NCI-H1417 (cell line): ENCODE data around the gene VEZT.
"Not testable (repeated sequence)": the region's sequence is repeated elsewhere in the genome, so short reads cannot be mapped to it uniquely, and the experiment has no call there.

ENCODE experiments used
- DNase-seq, 3 experiments: peaks; one replicate each; lab custom pipeline; 2025; lab: John Stamatoyannopoulos, UW

Gene VEZT

DNA sequence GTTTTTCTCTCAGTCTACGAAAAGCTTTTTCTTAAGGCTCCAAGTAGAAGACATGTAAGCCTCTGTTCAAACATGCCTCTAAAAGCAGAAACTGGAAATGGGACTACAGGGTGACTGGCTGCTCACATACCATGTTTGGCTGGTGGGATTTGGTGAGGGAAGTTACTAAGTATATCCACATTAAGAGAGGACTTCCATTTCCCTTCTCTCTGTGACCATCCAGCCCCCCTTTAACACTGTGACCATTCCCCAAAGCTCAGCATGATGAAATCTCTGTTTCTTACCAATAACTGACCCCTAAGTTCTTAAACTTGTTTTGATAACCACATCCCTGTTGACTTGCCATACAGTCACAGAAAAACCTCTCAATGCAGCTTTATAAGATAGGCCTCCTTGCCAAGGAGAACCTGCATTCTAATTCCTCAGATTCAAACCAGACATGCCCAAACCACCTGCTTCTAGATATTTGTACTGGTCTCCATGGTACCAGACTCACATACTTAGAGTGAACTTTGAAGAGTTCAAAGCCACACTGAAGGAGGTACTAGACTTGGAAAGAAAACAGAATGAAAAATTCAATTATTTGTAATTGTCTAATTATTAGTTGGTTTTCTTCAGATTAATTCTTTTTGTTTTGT lies 102.2 kb downstream of the VEZT start:
- no peak for DNase-seq

DNA sequence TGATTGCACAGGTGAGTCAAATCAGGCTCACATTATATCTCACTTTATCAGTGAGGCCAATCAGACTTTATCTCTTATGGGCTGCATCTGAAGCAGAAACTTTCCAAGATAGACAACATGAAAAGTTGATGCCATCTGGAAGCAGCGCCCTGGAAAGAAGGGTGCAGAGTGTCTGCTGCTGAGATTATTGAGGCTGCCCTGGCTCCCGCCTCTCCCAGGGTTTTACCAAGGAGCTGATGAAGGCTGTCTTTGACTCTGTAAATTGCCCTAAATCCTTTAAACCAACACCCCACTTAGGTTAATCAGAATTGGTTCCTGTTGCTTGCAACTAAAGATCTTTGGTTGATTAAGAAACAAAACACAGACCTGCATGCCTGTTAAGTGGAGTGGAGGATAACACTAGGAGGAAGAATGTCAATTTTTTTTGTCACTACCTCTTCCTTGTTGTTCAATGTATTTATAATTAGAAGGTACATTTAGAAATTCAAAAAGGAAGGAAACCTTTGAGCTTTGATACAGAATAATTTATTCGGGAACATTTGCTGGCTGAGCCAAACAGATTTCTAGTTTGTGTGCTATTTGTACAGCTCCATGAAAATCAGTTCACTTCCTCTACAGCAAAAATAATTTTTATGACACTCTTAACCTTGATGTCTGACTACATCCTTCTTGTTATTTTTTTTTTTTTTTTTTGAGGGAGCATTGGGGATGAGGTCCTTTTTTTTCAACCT lies 104.1 kb downstream of the VEZT start:
- DNase-seq: no peak

DNA sequence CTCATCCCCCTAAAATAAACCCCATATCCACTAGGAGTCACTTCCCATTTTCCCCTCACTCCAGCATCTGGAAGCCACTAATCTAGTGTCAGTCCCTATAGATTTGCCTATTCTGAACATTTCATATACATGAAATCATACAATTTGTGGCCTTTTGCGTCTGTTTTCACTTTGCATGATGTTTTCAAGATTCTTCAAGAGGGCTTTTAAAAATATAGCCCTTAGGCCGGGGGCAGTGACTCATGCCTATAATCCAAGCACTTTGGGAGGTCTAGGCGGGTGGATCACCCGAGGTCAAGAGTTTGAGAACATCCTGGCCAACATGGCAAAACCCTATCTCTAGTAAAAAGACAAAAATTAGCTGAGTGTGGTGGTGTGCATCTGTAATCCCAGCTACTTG lies 104.7 kb downstream of the VEZT start:
- no peak for DNase-seq

GRCh38 chr12:95323212-95323611 lies 105.6 kb downstream of the VEZT start:
- DNase-seq: no peak

- DNase-seq: not testable (repeated sequence)
Measured at GRCh38 chr12:95324246-95324645, 106.6 kb downstream of the VEZT start.

DNA sequence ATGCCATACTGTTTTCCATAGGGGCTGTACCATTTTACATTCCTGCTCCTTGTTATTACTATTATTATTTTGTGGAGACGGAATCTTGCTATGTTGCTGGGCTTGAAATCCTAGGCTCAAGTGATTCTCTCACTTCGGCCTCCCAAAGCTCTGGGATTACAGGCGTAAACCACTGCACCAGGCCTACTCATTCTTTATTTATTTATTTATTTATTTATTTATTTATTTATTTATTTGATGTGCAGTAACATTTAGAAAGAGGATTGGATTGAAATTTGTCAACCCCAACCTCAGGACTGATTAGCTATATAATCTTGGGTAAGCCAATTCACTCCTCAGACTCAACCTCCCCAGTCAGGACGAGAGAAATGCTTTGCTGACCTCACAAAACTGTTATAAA lies 107.9 kb downstream of the VEZT start:
- no peak for DNase-seq

GRCh38 chr12:95326445-95326844 lies 108.8 kb downstream of the VEZT start:
- no peak for DNase-seq

- DNase-seq: no peak
Measured at GRCh38 chr12:95326855-95327254, 109.2 kb downstream of the VEZT start.

GRCh38 chr12:95328708-95329107 lies 111.1 kb downstream of the VEZT start:
- no peak for DNase-seq

- DNase-seq: no peak
Measured at GRCh38 chr12:95335948-95336347, 118.3 kb downstream of the VEZT start.

DNA sequence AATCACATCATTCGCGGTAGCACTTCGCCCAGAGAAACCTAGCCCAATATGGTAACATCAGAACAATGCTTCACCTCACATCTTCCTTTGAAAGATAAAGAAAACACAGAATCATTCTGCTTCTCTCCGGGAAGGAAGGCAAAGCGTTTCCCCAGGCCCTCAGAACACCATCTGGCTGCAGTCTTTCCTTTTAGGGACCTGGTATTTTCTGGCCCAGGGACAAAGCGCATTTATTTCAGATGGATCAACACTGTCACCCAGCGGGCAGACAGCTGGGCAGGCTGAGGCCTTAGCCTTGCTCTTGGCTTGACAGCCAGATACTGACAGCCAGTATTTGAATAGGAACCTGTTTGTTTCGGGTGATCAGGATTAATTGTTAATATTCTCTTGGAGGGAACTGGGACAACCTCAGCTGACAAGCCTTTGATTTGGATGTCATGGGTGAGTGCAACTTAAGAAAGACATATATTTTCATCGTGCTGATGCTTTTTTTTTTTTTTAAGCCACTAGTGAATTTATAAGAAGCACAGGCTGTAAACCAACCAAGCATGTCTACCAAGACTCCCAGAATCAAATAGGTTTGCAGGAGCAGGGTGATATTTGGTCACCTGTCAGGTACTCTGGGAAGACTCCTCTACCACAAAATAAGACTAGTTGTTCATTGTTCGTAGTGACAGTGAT lies 118.9 kb downstream of the VEZT start:
- DNase-seq: peak; percentile 64 to 95 (median 80)

GRCh38 chr12:95337146-95337545 lies 119.5 kb downstream of the VEZT start:
- no peak for DNase-seq

GRCh38 chr12:95339086-95339788 lies 121.6 kb downstream of the VEZT start:
- no peak for DNase-seq

- no peak for DNase-seq
Measured at GRCh38 chr12:95342008-95342407, 124.4 kb downstream of the VEZT start.

GRCh38 chr12:95343461-95344230 lies 126.0 kb downstream of the VEZT start:
- DNase-seq: no peak

GRCh38 chr12:95349291-95349690 lies 131.7 kb downstream of the VEZT start:
- DNase-seq: no peak

DNA sequence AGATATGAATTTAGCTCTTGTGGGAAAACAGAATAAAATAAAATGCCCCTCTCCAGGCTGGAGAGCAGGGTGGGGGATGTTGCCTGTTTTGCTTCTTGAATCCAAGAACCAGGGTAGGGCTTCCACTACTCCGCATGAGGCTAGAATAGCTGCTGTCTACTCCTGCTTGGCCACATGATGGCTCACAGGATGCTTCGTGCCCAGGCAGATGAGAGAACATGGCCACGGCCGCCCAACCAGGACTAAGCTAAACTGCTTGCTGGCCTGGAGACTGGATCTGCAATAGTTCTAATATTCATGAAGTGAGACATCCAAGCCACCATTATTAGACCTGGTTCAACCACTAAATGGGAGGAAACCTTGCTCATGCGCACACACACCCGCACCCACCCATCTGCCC lies 134.1 kb downstream of the VEZT start:
- DNase-seq: no peak
